Type B pancreatic cell (in vitro differentiated cells): ENCODE results near the gene TRAF4. TPM values are rescaled to one million over a fixed set of nuclear protein-coding genes. Genes with fewer than 3 reads are reported as not detected.
"Not testable (repeated sequence)": the region's sequence is repeated elsewhere in the genome, so short reads cannot be mapped to it uniquely, and the experiment has no call there.

Experiments
- DNase-seq: peaks from one replicate; pipeline ENCODE4 v3.0.0; 2021; ENCODE audit warnings: mixed read lengths; ENCODE audit not compliant: unreplicated experiment; ENCODE audit errors: extremely low spot score
- H3K27ac Mint-ChIP-seq: 2 replicates; pipeline ENCODE4 v1.8.0; 2021; ENCODE audit warnings: mild to moderate bottlenecking, mixed read lengths
- H3K27me3 Mint-ChIP-seq: 2 replicates; pipeline ENCODE4 v1.8.0; 2021; ENCODE audit warnings: mixed read lengths
- H3K36me3 Mint-ChIP-seq: 2 replicates; pipeline ENCODE4 v1.8.0; 2021; ENCODE audit warnings: mixed read lengths
- H3K4me1 Mint-ChIP-seq: one replicate; pipeline ENCODE4 v1.8.0; 2021; ENCODE audit warnings: mixed read lengths; ENCODE audit not compliant: unreplicated experiment
- H3K4me3 Mint-ChIP-seq: 2 replicates; pipeline ENCODE4 v1.8.0; 2021; ENCODE audit warnings: mild to moderate bottlenecking, mixed read lengths
- H3K9me3 Mint-ChIP-seq: 2 replicates; pipeline ENCODE4 v1.8.0; 2021; ENCODE audit warnings: mixed read lengths
- total RNA-seq: library from RNA; stranded (reverse); gene quantifications from 2 replicates; pipeline ENCODE4 v1.2.1, GENCODE V29; 2021; ENCODE audit warnings: low replicate concordance
- TF ChIP-seq, protein P1 (sequence below): fragments of 200-600 bp; sonication (generic); conservative IDR thresholded peaks from 2 replicates; pipeline ENCODE4 v1.5.0; 2021; ENCODE audit warnings: antibody characterized with exemption, mild to moderate bottlenecking

Gene TRAF4
- total RNA-seq, 1 donor from 2014 or later = 219 TPM

DNA sequence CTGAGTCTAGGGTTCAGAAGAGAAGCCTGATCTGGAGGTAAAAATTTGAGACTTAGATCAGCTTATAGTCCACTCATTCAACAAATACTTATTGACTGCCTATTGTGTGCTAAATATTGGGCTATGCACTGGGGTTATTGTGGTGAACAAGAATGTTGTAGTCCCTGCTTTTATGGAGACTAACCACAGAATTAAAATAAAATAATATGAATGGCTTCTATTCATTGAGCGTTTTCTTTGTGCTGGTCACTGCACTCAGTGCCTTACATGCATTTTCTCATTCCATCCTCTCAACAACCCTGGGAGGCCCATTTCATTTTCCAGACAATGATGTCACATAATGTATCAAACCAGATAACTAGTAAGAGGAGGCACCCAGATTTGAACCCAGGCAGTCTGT, 10.5 kb upstream of the TRAF4 start:
- peaks cover 12% of the 10 kb centered on the region for H3K4me1 Mint-ChIP-seq
- H3K36me3 Mint-ChIP-seq = peaks cover 7% of the 10 kb centered on the region
- TF ChIP-seq, protein P1, sequence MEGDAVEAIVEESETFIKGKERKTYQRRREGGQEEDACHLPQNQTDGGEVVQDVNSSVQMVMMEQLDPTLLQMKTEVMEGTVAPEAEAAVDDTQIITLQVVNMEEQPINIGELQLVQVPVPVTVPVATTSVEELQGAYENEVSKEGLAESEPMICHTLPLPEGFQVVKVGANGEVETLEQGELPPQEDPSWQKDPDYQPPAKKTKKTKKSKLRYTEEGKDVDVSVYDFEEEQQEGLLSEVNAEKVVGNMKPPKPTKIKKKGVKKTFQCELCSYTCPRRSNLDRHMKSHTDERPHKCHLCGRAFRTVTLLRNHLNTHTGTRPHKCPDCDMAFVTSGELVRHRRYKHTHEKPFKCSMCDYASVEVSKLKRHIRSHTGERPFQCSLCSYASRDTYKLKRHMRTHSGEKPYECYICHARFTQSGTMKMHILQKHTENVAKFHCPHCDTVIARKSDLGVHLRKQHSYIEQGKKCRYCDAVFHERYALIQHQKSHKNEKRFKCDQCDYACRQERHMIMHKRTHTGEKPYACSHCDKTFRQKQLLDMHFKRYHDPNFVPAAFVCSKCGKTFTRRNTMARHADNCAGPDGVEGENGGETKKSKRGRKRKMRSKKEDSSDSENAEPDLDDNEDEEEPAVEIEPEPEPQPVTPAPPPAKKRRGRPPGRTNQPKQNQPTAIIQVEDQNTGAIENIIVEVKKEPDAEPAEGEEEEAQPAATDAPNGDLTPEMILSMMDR = no peak
- H3K27me3 Mint-ChIP-seq = no peaks in the 10 kb centered on the region
- no peak overlapping the region for H3K27ac Mint-ChIP-seq
- H3K4me3 Mint-ChIP-seq = no peak overlapping the region
- peaks cover 4% of the 10 kb centered on the region for H3K9me3 Mint-ChIP-seq
- no peak for DNase-seq

DNA sequence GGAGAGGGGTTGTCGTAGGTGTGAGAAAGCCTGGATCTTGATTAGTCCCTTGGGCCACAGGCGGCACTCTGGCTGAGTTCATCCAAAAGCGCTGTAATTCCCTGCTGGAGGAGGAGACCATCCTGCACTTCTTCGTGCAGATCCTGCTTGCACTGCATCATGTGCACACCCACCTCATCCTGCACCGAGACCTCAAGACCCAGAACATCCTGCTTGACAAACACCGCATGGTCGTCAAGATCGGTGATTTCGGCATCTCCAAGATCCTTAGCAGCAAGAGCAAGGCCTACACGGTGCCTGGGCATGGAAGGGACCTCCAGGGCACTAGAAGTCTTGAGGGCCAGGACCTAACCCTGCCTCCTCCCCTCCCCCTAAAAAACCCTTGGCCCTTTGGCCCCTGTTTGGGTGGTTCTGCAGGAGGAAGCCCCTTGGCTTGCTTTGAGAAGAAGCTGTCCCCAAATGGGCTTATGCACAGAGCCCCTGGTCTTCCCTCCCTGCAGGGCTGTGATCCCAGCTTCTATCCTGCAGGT, 9.0 kb upstream of the TRAF4 start:
- DNase-seq = no peak
- no peaks in the 10 kb centered on the region for H3K27me3 Mint-ChIP-seq
- H3K4me1 Mint-ChIP-seq = peaks cover 8% of the 10 kb centered on the region
- H3K27ac Mint-ChIP-seq = no peak overlapping the region
- peaks cover 8% of the 10 kb centered on the region for H3K36me3 Mint-ChIP-seq
- no peaks in the 10 kb centered on the region for H3K9me3 Mint-ChIP-seq
- H3K4me3 Mint-ChIP-seq = no peak overlapping the region
- TF ChIP-seq, protein P1 = no peak

DNA sequence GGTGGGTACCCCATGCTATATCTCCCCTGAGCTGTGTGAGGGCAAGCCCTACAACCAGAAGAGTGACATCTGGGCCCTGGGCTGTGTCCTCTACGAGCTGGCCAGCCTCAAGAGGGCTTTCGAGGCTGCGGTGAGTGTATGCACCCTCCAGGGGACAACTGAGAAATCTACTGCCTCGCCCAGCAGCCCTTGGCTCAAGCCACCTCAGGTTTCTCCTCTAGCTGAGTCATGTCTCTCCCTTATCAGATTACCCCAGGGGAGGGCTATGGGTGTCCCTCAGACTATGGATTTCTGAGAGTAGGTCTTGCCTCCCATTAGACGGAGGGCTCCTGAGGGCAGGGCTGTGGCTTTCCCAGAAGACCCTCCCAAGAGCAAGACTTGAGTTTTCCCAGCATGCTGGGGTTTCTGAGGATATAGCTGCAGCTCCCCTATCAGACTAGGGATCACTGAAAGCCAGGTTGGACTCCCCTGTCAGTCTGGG, 8.5 kb upstream of the TRAF4 start:
- no peaks in the 10 kb centered on the region for H3K27me3 Mint-ChIP-seq
- no peaks in the 10 kb centered on the region for H3K9me3 Mint-ChIP-seq
- H3K36me3 Mint-ChIP-seq = peaks cover 10% of the 10 kb centered on the region
- DNase-seq = no peak
- no peak overlapping the region for H3K4me3 Mint-ChIP-seq
- TF ChIP-seq, protein P1 = no peak
- H3K4me1 Mint-ChIP-seq = peaks cover 6% of the 10 kb centered on the region
- no peak overlapping the region for H3K27ac Mint-ChIP-seq

DNA sequence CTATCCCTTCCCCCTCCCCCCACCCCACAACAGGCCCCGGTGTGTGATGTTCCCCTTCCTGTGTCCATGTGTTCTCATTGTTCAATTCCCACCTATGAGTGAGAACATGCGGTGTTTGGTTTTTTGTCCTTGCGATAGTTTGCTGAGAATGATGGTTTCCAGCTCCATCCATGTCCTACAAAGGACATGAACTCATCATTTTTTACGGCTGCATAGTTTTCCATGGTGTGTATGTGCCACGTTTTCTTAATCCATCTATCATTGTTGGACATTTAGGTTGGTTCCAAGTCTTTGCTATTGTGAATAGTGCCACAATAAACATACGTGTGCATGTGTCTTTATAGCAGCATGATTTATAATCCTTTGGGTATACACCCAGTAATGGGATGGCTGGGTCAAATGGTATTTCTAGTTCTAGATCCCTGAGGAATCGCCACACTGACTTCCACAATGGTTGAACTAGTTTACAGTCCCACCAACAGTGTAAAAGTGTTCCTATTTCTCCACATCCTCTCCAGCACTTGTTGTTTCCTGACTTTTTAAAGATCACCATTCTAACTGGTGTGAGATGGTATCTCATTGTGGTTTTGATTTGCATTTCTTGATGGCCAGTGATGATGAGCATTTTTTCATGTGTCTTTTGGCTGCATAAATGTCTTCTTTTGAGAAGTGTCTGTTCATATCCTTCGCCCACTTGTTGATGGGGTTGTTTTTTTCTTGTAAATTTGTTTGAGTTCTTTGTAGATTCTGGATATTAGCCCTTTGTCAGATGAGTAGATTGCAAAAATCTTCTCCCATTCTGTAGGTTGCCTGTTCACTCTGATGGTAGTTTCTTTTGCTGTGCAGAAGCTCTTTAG, 7.7 kb upstream of the TRAF4 start:
- H3K27ac Mint-ChIP-seq, H3K4me3 Mint-ChIP-seq, H3K4me1 Mint-ChIP-seq, H3K27me3 Mint-ChIP-seq, DNase-seq, H3K36me3 Mint-ChIP-seq, H3K9me3 Mint-ChIP-seq: not testable (repeated sequence)

DNA sequence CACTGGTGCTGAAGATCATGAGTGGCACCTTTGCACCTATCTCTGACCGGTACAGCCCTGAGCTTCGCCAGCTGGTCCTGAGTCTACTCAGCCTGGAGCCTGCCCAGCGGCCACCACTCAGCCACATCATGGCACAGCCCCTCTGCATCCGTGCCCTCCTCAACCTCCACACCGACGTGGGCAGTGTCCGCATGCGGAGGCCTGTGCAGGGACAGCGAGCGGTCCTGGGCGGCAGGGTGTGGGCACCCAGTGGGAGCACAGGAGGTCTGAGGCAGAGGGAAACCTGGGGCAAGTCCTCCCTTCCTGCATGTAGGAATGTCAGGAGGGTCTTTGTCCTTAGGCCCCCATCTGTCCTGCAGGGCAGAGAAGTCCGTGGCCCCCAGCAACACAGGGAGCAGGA, 6.5 kb upstream of the TRAF4 start:
- Mint-ChIP-seq H3K27me3 (no peaks in the 10 kb centered on the region), H3K4me3 (no peak overlapping the region), H3K4me1 (peaks cover 6% of the 10 kb centered on the region), H3K27ac (no peak overlapping the region), H3K9me3 (no peaks in the 10 kb centered on the region), H3K36me3 (peaks cover 10% of the 10 kb centered on the region)
- TF ChIP-seq, protein P1 = no peak
- DNase-seq = no peak
